HepG2 (cell line): ENCODE results near the gene MDP1. TPM values are rescaled to one million over a fixed set of nuclear protein-coding genes. Genes with fewer than 3 reads are reported as not detected.

Experiments used
- BRD4 ChIP-seq: sonication (generic); formaldehyde crosslinking; IDR thresholded peaks from 2 replicates; pipeline ENCODE4 v1.4.0; 2020; ENCODE audit warnings: missing genetic modification reagents
- CBX1 ChIP-seq: IDR thresholded peaks from one replicate; pipeline ENCODE4 v1.6.1; 2016; ENCODE audit warnings: antibody characterized with exemption, low read depth
- HNF1A ChIP-seq, 2 experiments: sonication (generic) in 1 of 2; formaldehyde crosslinking in 1 of 2; IDR thresholded peaks; 2 replicates each; pipeline versions ENCODE4 v1.4.0 to v1.6.1; 2016 to 2020; ENCODE audit warnings: borderline replicate concordance in 1 of 2, low read depth in 1 of 2, mild to moderate bottlenecking in 1 of 2, missing genetic modification reagents in 1 of 2
- HNRNPLL ChIP-seq: fragments of 200-400 bp; formaldehyde crosslinking; IDR thresholded peaks from 2 replicates; pipeline ENCODE4 v1.6.1; 2017; ENCODE audit warnings: mild to moderate bottlenecking, low read depth, low read length; ENCODE audit not compliant: poor library complexity, severe bottlenecking
- MXI1 ChIP-seq: IDR thresholded peaks from 3 replicates; pipeline ENCODE4 v1.6.1; 2012; ENCODE audit warnings: low read depth, low read length, inconsistent platforms, borderline replicate concordance
- SCMH1 ChIP-seq: sonication (generic); formaldehyde crosslinking; IDR thresholded peaks from 2 replicates; pipeline ENCODE4 v1.9.0; 2021; ENCODE audit warnings: missing genetic modification reagents, mild to moderate bottlenecking, borderline replicate concordance
- TFAP4 ChIP-seq: sonication (generic); IDR thresholded peaks from 2 replicates; pipeline ENCODE4 v1.6.1; 2016; ENCODE audit warnings: low read depth, borderline replicate concordance
- TMF1 ChIP-seq: sonication (generic); formaldehyde crosslinking; IDR thresholded peaks from 2 replicates; pipeline ENCODE4 v1.8.1; 2022; ENCODE audit warnings: low read depth, missing genetic modification reagents
- TOE1 ChIP-seq: sonication (generic); formaldehyde crosslinking; IDR thresholded peaks from 2 replicates; pipeline ENCODE4 v1.4.0; 2020; ENCODE audit warnings: mild to moderate bottlenecking, missing genetic modification reagents
- ZNF256 ChIP-seq: sonication (generic); formaldehyde crosslinking; conservative IDR thresholded peaks from 2 replicates; pipeline ENCODE4 v1.4.0; 2020; ENCODE audit warnings: missing genetic modification reagents
- ZNF282 ChIP-seq: fragments of 450-650 bp; IDR thresholded peaks from 2 replicates; pipeline ENCODE4 v1.6.1; 2018; ENCODE audit not compliant: partially characterized antibody
- ZNF543 ChIP-seq: sonication (generic); formaldehyde crosslinking; IDR thresholded peaks from 2 replicates; pipeline ENCODE4 v1.4.0; 2020; ENCODE audit warnings: mild to moderate bottlenecking, missing genetic modification reagents
- ZNF552 ChIP-seq: sonication (generic); formaldehyde crosslinking; IDR thresholded peaks from 2 replicates; pipeline ENCODE4 v1.9.0; 2022; ENCODE audit warnings: missing genetic modification reagents, mild to moderate bottlenecking, borderline replicate concordance
- ZNF567 ChIP-seq: sonication (generic); formaldehyde crosslinking; IDR thresholded peaks from 2 replicates; pipeline ENCODE4 v1.8.1; 2023; ENCODE audit warnings: mild to moderate bottlenecking, missing genetic modification reagents, borderline replicate concordance
- ZNF639 ChIP-seq: conservative IDR thresholded peaks from 2 replicates; pipeline ENCODE4 v1.6.1; 2018; ENCODE audit warnings: missing genetic modification reagents
- ZNF720 ChIP-seq: sonication (generic); formaldehyde crosslinking; IDR thresholded peaks from 2 replicates; pipeline ENCODE4 v1.4.0; 2020; ENCODE audit warnings: missing genetic modification reagents
- ZNF878 ChIP-seq: sonication (generic); formaldehyde crosslinking; IDR thresholded peaks from 2 replicates; pipeline ENCODE4 v1.8.1; 2023; ENCODE audit warnings: mild to moderate bottlenecking, missing genetic modification reagents, moderate library complexity
- ZXDC ChIP-seq: sonication (generic); formaldehyde crosslinking; IDR thresholded peaks from 2 replicates; pipeline ENCODE4 v1.5.0; 2020; ENCODE audit warnings: mild to moderate bottlenecking, missing genetic modification reagents
- polyA plus RNA-seq, 8 experiments: library from polyadenylated mRNA; depleted of rRNA in 3 of 8; stranded (reverse) in 7 of 8; unstranded in 1 of 8; fragments of >200 nt; fragmentation: Illumina TruSeq in 4 of 8; extraction: Trizol in 4 of 8; gene quantifications; 2 replicates each; pipeline versions ENCODE4 v1.2.1 to v1.2.3, GENCODE V29; 2011 to 2016; ENCODE audit warnings: low read depth in 4 of 8, missing spikeins in 1 of 8, mixed read lengths in 1 of 8; ENCODE audit not compliant: insufficient read depth in 1 of 8
- total RNA-seq, 5 experiments: library from RNA; depleted of rRNA; stranded (reverse); fragments of >200 nt; fragmentation: Illumina TruSeq; extraction: Trizol; gene quantifications; 2 replicates each; pipeline ENCODE4 v1.2.3, GENCODE V29; 2016; ENCODE audit warnings: low read depth in 1 of 5

The MDP1 gene
- total and polyA plus RNA-seq, 2 of the 13 experiments (the other 11 are each of a cell fraction or from before 2014, with no cell fraction given) = 44.1 to 48.7 TPM

GRCh38 chr14:24231263-24232120 lies 15.6 kb upstream of the MDP1 start (continued):
- TF ChIP-seq ZNF720 (0 out of 2 replicates have a peak, but pooled peaks have one; percentile 45), TOE1 (CRISPR knock-in tag) (no peak; the same call in 1 of the 2 replicates), CBX1 (no peak), MXI1 (no peak), ZNF639 (no peak), TFAP4 (no peak), BRD4 (no peak), SCMH1 (CRISPR knock-in tag) (no peak), HNRNPLL (no peak), ZNF282 (no peak), ZXDC (no peak), ZNF552 (CRISPR knock-in tag) (no peak; the same call in 1 of the 2 replicates), HNF1A (IDR thresholded peaks at IDR 0.05; ENCODE audit: low read depth) (no peak), HNF1A (CRISPR knock-in tag; IDR thresholded peaks at IDR 0.05; ENCODE audit: borderline replicate concordance) (no peak), ZNF256 (CRISPR knock-in tag) (peak; percentile 24; the same call in 1 of the 2 replicates), ZNF543 (no peak), ZNF878 (CRISPR knock-in tag) (no peak), ZNF567 (CRISPR knock-in tag) (peak; percentile 64; the same call in 1 of the 2 replicates), TMF1 (no peak)
